ENCODE results near the gene FAM149A.

- TF ChIP-seq CTCF (conservative IDR thresholded peaks at IDR 0.05 in 1 of 2, IDR thresholded peaks at IDR 0.05 in 1 of 2; ENCODE audit: low read depth in 1 of 2, low read length in 2 of 2) (no peak), EZH2 (IDR thresholded peaks at IDR 0.05; ENCODE audit: low read length, missing control alignments) (no peak)
These were observed 7.8 kb upstream of the FAM149A start for GRCh38 chr4:186096681-186097165.
